Glomerular endothelial cell (primary cell): ENCODE results near the gene LCN12. TPM values are rescaled to one million over a fixed set of nuclear protein-coding genes. Genes with fewer than 3 reads are reported as not detected.

Experiments used
- DNase-seq: peaks from one replicate; pipeline ENCODE4 v3.0.0-alpha.2; 2011; ENCODE audit warnings: low read depth, low spot score; ENCODE audit errors: extremely low read depth
- total RNA-seq: library from RNA; depleted of rRNA; stranded (reverse); fragments of >200 nt; gene quantifications from 2 replicates; pipeline ENCODE4 v1.2.3, GENCODE V29; 2015

The LCN12 gene
- total RNA-seq, 1 donor from 2014 or later: not detected

- DNase-seq: no peak
Observed at GRCh38 chr9:136972335-136972734, 20.3 kb downstream of the LCN12 start.

GRCh38 chr9:136972743-136973142, 20.7 kb downstream of the LCN12 start:
- no peak for DNase-seq

GRCh38 chr9:136973618-136974617, 21.8 kb downstream of the LCN12 start:
- no peak for DNase-seq

- no peak for DNase-seq
Observed at GRCh38 chr9:136974817-136975535, 22.9 kb downstream of the LCN12 start.

GRCh38 chr9:136975644-136976043, 23.6 kb downstream of the LCN12 start:
- DNase-seq: no peak

- DNase-seq: no peak
Observed at GRCh38 chr9:136977223-136977622, 25.1 kb downstream of the LCN12 start, which contains the start of gene PTGDS. PTGDS (plus strand) TSS chr9:136977504; CDS start chr9:136977579, 75 bp downstream.

GRCh38 chr9:136977649-136978072, 25.6 kb downstream of the LCN12 start:
- DNase-seq: no peak

GRCh38 chr9:136978073-136978864, 26.2 kb downstream of the LCN12 start:
- DNase-seq: no peak

GRCh38 chr9:136978865-136979544, 26.9 kb downstream of the LCN12 start:
- DNase-seq: no peak

GRCh38 chr9:136979769-136980587, 27.9 kb downstream of the LCN12 start:
- no peak for DNase-seq

- DNase-seq: no peak
Observed at GRCh38 chr9:136980669-136981478, 28.8 kb downstream of the LCN12 start.

GRCh38 chr9:136981588-136982231, 29.6 kb downstream of the LCN12 start:
- no peak for DNase-seq

GRCh38 chr9:136982232-136983051, 30.4 kb downstream of the LCN12 start, which contains the start of gene LCNL1:
LCNL1 (plus strand) TSS chr9:136982993; CDS start chr9:136983587, 594 bp downstream.
- no peak for DNase-seq

GRCh38 chr9:136983167-136983566, 31.1 kb downstream of the LCN12 start:
- no peak for DNase-seq

- no peak for DNase-seq
Observed at GRCh38 chr9:136983656-136984314, 31.7 kb downstream of the LCN12 start.

GRCh38 chr9:136984464-136985026, 32.5 kb downstream of the LCN12 start:
- DNase-seq: no peak
